ENCODE results near the gene EXOC6.

Gene EXOC6

DNA sequence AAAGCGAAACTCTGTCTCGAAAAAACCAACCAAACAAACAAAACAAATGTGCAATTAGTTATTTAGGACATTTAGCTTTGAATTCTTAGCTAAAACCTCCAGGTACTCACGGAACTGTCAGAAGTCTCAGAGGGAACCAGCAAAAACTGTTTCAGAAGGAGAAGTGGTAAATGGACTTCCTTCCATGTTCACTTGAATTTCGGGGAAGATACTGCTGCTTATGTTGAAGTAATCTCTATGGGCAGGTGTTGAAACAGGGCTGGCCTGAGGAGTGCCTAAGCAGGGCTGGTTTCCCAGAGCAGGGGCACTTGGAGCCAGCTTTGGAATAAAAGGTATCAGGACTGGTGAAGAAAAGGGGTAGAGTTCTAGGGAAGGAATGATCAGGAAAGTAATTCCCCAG is 2.4 kb upstream of the EXOC6 start (continued):
- TF ChIP-seq, protein P1, sequence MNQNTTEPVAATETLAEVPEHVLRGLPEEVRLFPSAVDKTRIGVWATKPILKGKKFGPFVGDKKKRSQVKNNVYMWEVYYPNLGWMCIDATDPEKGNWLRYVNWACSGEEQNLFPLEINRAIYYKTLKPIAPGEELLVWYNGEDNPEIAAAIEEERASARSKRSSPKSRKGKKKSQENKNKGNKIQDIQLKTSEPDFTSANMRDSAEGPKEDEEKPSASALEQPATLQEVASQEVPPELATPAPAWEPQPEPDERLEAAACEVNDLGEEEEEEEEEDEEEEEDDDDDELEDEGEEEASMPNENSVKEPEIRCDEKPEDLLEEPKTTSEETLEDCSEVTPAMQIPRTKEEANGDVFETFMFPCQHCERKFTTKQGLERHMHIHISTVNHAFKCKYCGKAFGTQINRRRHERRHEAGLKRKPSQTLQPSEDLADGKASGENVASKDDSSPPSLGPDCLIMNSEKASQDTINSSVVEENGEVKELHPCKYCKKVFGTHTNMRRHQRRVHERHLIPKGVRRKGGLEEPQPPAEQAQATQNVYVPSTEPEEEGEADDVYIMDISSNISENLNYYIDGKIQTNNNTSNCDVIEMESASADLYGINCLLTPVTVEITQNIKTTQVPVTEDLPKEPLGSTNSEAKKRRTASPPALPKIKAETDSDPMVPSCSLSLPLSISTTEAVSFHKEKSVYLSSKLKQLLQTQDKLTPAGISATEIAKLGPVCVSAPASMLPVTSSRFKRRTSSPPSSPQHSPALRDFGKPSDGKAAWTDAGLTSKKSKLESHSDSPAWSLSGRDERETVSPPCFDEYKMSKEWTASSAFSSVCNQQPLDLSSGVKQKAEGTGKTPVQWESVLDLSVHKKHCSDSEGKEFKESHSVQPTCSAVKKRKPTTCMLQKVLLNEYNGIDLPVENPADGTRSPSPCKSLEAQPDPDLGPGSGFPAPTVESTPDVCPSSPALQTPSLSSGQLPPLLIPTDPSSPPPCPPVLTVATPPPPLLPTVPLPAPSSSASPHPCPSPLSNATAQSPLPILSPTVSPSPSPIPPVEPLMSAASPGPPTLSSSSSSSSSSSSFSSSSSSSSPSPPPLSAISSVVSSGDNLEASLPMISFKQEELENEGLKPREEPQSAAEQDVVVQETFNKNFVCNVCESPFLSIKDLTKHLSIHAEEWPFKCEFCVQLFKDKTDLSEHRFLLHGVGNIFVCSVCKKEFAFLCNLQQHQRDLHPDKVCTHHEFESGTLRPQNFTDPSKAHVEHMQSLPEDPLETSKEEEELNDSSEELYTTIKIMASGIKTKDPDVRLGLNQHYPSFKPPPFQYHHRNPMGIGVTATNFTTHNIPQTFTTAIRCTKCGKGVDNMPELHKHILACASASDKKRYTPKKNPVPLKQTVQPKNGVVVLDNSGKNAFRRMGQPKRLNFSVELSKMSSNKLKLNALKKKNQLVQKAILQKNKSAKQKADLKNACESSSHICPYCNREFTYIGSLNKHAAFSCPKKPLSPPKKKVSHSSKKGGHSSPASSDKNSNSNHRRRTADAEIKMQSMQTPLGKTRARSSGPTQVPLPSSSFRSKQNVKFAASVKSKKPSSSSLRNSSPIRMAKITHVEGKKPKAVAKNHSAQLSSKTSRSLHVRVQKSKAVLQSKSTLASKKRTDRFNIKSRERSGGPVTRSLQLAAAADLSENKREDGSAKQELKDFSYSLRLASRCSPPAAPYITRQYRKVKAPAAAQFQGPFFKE (tag by site-specific recombination; IDR thresholded peaks at IDR 0.05; ENCODE audit: borderline replicate concordance), result no peak
- TF ChIP-seq ZNF133 (tag by site-specific recombination; IDR thresholded peaks at IDR 0.05) (no peak), ZNF394 (tag by site-specific recombination; IDR thresholded peaks at IDR 0.05; ENCODE audit: borderline replicate concordance) (no peak)

DNA sequence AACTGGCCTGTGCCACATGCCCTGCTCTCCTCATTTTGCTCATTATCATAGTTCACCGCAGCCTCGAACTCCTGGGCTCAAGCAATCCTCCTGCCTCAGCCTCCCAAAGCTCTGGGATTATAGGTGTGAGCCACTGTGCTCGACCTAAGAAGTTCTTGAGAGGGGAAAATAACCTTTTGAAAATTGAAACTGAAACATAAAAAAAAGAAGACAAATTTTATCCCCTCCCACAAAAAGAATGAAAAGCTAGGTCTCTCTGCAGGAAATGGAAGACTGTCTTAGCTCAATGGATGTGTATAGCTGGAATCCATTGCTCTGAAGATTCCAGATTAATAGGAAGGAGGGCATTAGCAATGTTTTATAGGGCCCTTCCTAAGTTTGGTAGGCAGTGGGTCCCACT is 2.0 kb upstream of the EXOC6 start:
- no peak overlapping the region for H3K27ac ChIP-seq (ENCODE audit: extremely low read depth, low read depth, low read length)
- H3K9me3 ChIP-seq (ENCODE audit: control insufficient read depth, insufficient read depth, low read depth, low read length), result no peaks in the 10 kb centered on the region
- POLR2A ChIA-PET, result interaction anchor here (1.2 kb wide), 1 partner anchor 14 kb away, joined by 4 read pairs; no protein-coding TSS in a partner anchor
- H3K36me3 ChIP-seq (ENCODE audit: control insufficient read depth in 2 of 2, insufficient read depth in 1 of 2, low read length in 2 of 2), result no peaks in the 10 kb centered on the region
- CTCF ChIA-PET, result interaction anchor here (0.8 to 1.9 kb wide), 7 partner anchors 9 to 511 kb away, joined by 3 to 9 read pairs (median 5); no protein-coding TSS in a partner anchor
- no peak overlapping the region for H3K4me3 ChIP-seq (ENCODE audit: low read depth, low read length)
- H3K4me1 ChIP-seq (ENCODE audit: control insufficient read depth, insufficient read depth, low read length), result peaks cover 3% of the 10 kb centered on the region; the same call in 1 of the 2 replicates
- TF ChIP-seq ZBTB49 (tag by site-specific recombination; IDR thresholded peaks at IDR 0.05; ENCODE audit: low read depth), result no peak
- no peak for TF ChIP-seq ZNF335 (tag by site-specific recombination; conservative IDR thresholded peaks at IDR 0.05)
- TF ChIP-seq RBAK (tag by site-specific recombination; IDR thresholded peaks at IDR 0.05), result no peak
- no peak for TF ChIP-seq ZNF792 (tag by site-specific recombination; IDR thresholded peaks at IDR 0.05)
- TF ChIP-seq ZNF175 (tag by site-specific recombination; IDR thresholded peaks at IDR 0.05), result no peak
- no peak for TF ChIP-seq ZNF785 (tag by site-specific recombination; IDR thresholded peaks at IDR 0.05)
- TF ChIP-seq, protein P2, sequence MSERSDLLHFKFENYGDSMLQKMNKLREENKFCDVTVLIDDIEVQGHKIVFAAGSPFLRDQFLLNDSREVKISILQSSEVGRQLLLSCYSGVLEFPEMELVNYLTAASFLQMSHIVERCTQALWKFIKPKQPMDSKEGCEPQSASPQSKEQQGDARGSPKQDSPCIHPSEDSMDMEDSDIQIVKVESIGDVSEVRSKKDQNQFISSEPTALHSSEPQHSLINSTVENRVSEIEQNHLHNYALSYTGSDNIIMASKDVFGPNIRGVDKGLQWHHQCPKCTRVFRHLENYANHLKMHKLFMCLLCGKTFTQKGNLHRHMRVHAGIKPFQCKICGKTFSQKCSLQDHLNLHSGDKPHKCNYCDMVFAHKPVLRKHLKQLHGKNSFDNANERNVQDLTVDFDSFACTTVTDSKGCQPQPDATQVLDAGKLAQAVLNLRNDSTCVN (tag by site-specific recombination; optimal IDR thresholded peaks at IDR 0.05), result no peak
- TF ChIP-seq YY2 (tag by site-specific recombination; IDR thresholded peaks at IDR 0.05), result no peak
- TF ChIP-seq ZNF654 (tag by site-specific recombination; IDR thresholded peaks at IDR 0.05; ENCODE audit: low read depth), result no peak
- no peak for TF ChIP-seq ZNF449 (tag by site-specific recombination; IDR thresholded peaks at IDR 0.05)
- TF ChIP-seq ZNF76 (tag by site-specific recombination; IDR thresholded peaks at IDR 0.05; ENCODE audit: borderline replicate concordance, low read depth), result no peak
- TF ChIP-seq, protein P3, sequence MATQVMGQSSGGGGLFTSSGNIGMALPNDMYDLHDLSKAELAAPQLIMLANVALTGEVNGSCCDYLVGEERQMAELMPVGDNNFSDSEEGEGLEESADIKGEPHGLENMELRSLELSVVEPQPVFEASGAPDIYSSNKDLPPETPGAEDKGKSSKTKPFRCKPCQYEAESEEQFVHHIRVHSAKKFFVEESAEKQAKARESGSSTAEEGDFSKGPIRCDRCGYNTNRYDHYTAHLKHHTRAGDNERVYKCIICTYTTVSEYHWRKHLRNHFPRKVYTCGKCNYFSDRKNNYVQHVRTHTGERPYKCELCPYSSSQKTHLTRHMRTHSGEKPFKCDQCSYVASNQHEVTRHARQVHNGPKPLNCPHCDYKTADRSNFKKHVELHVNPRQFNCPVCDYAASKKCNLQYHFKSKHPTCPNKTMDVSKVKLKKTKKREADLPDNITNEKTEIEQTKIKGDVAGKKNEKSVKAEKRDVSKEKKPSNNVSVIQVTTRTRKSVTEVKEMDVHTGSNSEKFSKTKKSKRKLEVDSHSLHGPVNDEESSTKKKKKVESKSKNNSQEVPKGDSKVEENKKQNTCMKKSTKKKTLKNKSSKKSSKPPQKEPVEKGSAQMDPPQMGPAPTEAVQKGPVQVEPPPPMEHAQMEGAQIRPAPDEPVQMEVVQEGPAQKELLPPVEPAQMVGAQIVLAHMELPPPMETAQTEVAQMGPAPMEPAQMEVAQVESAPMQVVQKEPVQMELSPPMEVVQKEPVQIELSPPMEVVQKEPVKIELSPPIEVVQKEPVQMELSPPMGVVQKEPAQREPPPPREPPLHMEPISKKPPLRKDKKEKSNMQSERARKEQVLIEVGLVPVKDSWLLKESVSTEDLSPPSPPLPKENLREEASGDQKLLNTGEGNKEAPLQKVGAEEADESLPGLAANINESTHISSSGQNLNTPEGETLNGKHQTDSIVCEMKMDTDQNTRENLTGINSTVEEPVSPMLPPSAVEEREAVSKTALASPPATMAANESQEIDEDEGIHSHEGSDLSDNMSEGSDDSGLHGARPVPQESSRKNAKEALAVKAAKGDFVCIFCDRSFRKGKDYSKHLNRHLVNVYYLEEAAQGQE (tag by site-specific recombination; IDR thresholded peaks at IDR 0.05), result no peak
- TF ChIP-seq, protein P4, sequence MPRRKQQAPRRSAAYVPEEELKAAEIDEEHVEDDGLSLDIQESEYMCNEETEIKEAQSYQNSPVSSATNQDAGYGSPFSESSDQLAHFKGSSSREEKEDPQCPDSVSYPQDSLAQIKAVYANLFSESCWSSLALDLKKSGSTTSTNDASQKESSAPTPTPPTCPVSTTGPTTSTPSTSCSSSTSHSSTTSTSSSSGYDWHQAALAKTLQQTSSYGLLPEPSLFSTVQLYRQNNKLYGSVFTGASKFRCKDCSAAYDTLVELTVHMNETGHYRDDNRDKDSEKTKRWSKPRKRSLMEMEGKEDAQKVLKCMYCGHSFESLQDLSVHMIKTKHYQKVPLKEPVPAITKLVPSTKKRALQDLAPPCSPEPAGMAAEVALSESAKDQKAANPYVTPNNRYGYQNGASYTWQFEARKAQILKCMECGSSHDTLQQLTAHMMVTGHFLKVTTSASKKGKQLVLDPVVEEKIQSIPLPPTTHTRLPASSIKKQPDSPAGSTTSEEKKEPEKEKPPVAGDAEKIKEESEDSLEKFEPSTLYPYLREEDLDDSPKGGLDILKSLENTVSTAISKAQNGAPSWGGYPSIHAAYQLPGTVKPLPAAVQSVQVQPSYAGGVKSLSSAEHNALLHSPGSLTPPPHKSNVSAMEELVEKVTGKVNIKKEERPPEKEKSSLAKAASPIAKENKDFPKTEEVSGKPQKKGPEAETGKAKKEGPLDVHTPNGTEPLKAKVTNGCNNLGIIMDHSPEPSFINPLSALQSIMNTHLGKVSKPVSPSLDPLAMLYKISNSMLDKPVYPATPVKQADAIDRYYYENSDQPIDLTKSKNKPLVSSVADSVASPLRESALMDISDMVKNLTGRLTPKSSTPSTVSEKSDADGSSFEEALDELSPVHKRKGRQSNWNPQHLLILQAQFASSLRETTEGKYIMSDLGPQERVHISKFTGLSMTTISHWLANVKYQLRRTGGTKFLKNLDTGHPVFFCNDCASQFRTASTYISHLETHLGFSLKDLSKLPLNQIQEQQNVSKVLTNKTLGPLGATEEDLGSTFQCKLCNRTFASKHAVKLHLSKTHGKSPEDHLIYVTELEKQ (tag by site-specific recombination; IDR thresholded peaks at IDR 0.05; ENCODE audit: borderline replicate concordance), result no peak
- no peak for TF ChIP-seq ZIC2 (tag by site-specific recombination; IDR thresholded peaks at IDR 0.05)
- TF ChIP-seq ZNF473 (tag by site-specific recombination; IDR thresholded peaks at IDR 0.05), result no peak

Data from HEK293 (cell line).